ENCODE data around the gene SHC2. TPM values are rescaled to one million over a fixed set of nuclear protein-coding genes. Genes with fewer than 3 reads are reported as not detected.

SHC2 gene
- total and polyA plus RNA-seq, 2 of the 13 experiments (the other 11 are each of a cell fraction or from before 2014, with no cell fraction given): 9.0 to 18.3 TPM

DNA sequence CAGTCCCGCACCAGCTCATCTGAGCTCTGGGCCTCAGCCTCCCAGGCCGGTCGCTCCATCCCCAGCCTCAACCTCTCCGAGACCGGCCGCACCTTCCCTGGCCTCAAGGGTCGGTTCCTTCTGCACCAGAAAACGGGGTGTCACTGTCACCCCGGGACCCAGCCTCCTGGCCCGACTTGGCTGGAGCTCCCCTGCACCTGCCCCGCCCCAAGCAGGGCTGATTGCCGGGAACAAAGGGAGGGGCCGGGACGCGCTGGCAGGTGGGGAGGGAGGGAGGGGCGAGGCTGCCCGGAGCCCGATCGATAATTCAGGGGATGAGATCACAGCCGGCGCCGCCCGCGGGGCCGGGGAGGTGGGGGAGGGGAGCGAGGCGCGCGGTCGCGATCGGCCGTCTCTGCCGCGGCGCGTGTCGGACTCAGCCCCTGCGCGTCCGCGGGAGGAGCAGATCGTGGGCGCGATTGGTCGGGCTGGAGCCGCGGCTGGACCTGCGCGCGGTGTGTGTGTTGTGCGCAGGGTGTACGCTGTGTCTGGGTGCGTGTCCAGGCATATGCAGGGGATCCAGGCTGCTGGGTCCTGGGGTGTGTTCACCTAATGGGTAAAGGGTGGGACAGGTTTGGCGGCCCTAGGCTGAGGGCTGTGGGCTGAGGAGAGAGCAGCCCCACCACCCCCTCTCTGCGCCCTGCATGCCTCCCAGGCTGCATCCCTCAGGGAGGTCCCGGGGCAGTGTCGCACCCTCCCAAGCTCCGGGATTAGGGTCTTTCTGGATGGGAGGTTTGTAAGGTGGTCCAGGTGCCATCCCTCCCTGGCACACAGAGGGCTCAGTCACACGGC lies 1.1 kb upstream of the SHC2 start (continued):
- peak; percentile 46 for TF ChIP-seq TEAD3 (CRISPR knock-in tag; optimal IDR thresholded peaks at IDR 0.05; ENCODE audit: borderline replicate concordance)
- TF ChIP-seq HNF4A (CRISPR knock-in tag; IDR thresholded peaks at IDR 0.05): no peak
- no peak for TF ChIP-seq FOXO4 (CRISPR knock-in tag; conservative IDR thresholded peaks at IDR 0.05)
- no peak; the same call in 1 of the 2 replicates for TF ChIP-seq ZNF142 (CRISPR knock-in tag; IDR thresholded peaks at IDR 0.05)
- TF ChIP-seq, protein P1, sequence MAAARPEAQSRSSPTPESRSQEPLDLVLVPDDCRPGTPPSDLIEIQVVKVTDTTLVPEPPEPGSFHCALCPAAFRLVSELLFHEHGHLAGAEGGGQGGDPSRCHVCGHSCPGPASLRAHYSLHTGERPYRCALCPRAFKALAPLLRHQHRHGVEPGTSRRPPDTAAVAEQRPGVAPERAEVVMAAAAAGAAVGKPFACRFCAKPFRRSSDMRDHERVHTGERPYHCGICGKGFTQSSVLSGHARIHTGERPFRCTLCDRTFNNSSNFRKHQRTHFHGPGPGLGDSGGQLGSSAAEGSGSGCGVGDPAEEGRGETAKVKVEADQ (CRISPR knock-in tag; IDR thresholded peaks at IDR 0.05; ENCODE audit: borderline replicate concordance): no peak
- TF ChIP-seq ZNF788 (CRISPR knock-in tag; IDR thresholded peaks at IDR 0.05; ENCODE audit: borderline replicate concordance): peak; percentile 69; the same call in 1 of the 2 replicates
- no peak for TF ChIP-seq ZNF367 (CRISPR knock-in tag; IDR thresholded peaks at IDR 0.05; ENCODE audit: borderline replicate concordance)
- TF ChIP-seq PAX8 (CRISPR knock-in tag; IDR thresholded peaks at IDR 0.05; ENCODE audit: borderline replicate concordance): no peak
- TF ChIP-seq HOXA7 (CRISPR knock-in tag; IDR thresholded peaks at IDR 0.05): no peak
- TF ChIP-seq JUNB (CRISPR knock-in tag; IDR thresholded peaks at IDR 0.05; ENCODE audit: borderline replicate concordance): no peak
- no peak for TF ChIP-seq SIN3B (IDR thresholded peaks at IDR 0.05; ENCODE audit: low read length)
- TF ChIP-seq, protein P2, sequence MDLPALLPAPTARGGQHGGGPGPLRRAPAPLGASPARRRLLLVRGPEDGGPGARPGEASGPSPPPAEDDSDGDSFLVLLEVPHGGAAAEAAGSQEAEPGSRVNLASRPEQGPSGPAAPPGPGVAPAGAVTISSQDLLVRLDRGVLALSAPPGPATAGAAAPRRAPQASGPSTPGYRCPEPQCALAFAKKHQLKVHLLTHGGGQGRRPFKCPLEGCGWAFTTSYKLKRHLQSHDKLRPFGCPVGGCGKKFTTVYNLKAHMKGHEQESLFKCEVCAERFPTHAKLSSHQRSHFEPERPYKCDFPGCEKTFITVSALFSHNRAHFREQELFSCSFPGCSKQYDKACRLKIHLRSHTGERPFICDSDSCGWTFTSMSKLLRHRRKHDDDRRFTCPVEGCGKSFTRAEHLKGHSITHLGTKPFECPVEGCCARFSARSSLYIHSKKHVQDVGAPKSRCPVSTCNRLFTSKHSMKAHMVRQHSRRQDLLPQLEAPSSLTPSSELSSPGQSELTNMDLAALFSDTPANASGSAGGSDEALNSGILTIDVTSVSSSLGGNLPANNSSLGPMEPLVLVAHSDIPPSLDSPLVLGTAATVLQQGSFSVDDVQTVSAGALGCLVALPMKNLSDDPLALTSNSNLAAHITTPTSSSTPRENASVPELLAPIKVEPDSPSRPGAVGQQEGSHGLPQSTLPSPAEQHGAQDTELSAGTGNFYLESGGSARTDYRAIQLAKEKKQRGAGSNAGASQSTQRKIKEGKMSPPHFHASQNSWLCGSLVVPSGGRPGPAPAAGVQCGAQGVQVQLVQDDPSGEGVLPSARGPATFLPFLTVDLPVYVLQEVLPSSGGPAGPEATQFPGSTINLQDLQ (CRISPR knock-in tag; IDR thresholded peaks at IDR 0.05): no peak
- no peak for TF ChIP-seq XRCC5 (optimal IDR thresholded peaks at IDR 0.05; ENCODE audit: low read length)
- no peak for TF ChIP-seq SMARCC2 (IDR thresholded peaks at IDR 0.05)
- no peak for TF ChIP-seq MXD4 (CRISPR knock-in tag; IDR thresholded peaks at IDR 0.05)
- TF ChIP-seq IRX3 (CRISPR knock-in tag; IDR thresholded peaks at IDR 0.05; ENCODE audit: borderline replicate concordance, low read depth): no peak
- no peak; a peak in 1 of 4 replicates for TF ChIP-seq EP300 (IDR thresholded peaks at IDR 0.05; ENCODE audit: low read depth in 2 of 2, low read length in 2 of 2)
- peak; percentile 8; the same call in 1 of the 2 replicates for TF ChIP-seq EP300 (CRISPR knock-in tag; IDR thresholded peaks at IDR 0.05; ENCODE audit: borderline replicate concordance)
- TF ChIP-seq NCOA2 (CRISPR knock-in tag; IDR thresholded peaks at IDR 0.05): no peak; the same call in 1 of the 2 replicates
